ACC112 (cell line): ENCODE results near the gene SCNN1A.
A peak's percentile ranks its signal among the peaks of the same experiment; 100 is the strongest.

Experiments
- H2AFZ ChIP-seq: fragments of 200-600 bp; sonication (generic); one replicate; pipeline ENCODE4 v1.6.0; 2017; ENCODE audit warnings: antibody characterized with exemption, low read length; ENCODE audit not compliant: unreplicated experiment
- H3K27ac ChIP-seq: fragments of 200-600 bp; sonication (generic); 2 replicates; pipeline ENCODE4 v1.5.1; 2014; ENCODE audit warnings: low read depth, mild to moderate bottlenecking, antibody characterized with exemption, low read length, moderate library complexity
- H3K27me3 ChIP-seq: fragments of 200-600 bp; sonication (generic); 2 replicates; pipeline ENCODE4 v1.6.1; 2014; ENCODE audit warnings: mild to moderate bottlenecking, antibody characterized with exemption, low read length, moderate library complexity, mixed read lengths; ENCODE audit not compliant: insufficient read depth
- H3K36me3 ChIP-seq: fragments of 200-600 bp; sonication (generic); 2 replicates; pipeline ENCODE4 v1.6.1; 2016; ENCODE audit warnings: mild to moderate bottlenecking, antibody characterized with exemption, low read length, moderate library complexity, mixed read lengths; ENCODE audit not compliant: insufficient read depth
- H3K4me1 ChIP-seq: fragments of 200-600 bp; sonication (generic); one replicate; pipeline ENCODE4 v1.6.1; 2016; ENCODE audit warnings: low read length, mixed read lengths; ENCODE audit not compliant: insufficient read depth, unreplicated experiment, control insufficient read depth
- H3K4me3 ChIP-seq: fragments of 200-600 bp; sonication (generic); 2 replicates; pipeline ENCODE4 v1.5.1; 2014; ENCODE audit warnings: mild to moderate bottlenecking, low read depth, low read length
- H3K79me2 ChIP-seq: fragments of 200-600 bp; sonication (generic); one replicate; pipeline ENCODE4 v1.6.0; 2016; ENCODE audit warnings: low read length; ENCODE audit not compliant: control insufficient read depth, unreplicated experiment, insufficient read depth

The SCNN1A gene

DNA sequence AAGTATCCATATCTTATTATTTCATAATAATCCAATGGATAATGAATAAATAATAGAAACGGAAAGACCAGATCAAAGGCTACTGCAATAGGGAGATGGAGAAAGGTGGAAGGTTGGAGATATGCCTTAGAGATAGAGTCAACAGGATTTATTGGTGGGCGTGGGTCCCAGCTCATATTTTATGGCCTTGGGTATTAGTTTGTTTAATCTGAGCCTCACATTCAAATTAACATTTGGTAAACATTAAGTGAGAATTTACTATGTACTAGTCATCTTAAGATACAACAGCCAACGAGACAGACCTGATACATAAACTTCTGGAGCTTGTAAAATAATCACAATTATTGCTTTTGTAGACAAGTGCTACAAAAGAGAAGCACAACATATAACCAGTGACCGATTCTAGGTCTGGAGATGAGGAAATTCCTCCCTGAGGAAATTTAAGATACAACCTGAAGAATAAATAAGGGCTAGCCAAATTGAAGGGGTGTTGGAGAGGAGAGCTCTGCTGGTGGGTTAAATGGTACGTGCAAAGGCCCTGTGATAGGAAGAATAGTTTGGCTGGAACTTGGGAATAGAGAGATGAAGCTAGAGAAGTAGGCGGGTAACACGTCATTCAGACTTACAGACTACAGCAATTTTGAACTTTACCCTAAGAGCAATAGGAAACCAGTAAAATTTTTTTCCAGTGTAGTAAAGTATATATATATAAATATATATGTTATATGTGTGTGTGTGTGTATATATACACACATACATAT is 24.7 kb upstream of the SCNN1A start:
- Histone ChIP-seq H3K36me3 (no peaks in the 10 kb centered on the region; the same call in 1 of the 2 replicates), H3K27ac (no peak overlapping the region)

DNA sequence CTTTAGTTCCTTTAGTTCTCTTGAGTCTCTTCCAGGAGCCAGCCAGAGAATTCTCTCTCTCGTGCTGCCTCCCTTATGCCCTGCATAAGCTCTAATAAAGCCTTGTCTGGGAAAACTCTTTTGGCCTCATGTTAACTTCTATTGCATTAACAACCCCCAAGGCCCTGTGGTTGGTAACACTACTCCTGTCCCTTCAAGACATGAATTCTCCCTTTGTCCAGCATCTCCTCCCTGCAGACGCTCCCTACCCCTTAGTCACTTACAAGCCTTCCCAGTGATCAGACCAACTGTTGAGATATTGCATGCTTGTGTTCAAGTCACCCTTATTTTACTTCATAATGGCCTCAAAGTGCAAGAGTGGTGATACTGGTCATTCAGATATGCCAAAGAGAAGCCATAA is 20.7 kb upstream of the SCNN1A start:
- H3K36me3 ChIP-seq: peaks cover 14% of the 10 kb centered on the region
- no peak overlapping the region for H2AFZ ChIP-seq
- no peak overlapping the region for H3K27ac ChIP-seq
- no peaks in the 10 kb centered on the region for H3K4me1 ChIP-seq
- no peak overlapping the region for H3K4me3 ChIP-seq
- no peaks in the 10 kb centered on the region for H3K27me3 ChIP-seq
- no peaks in the 10 kb centered on the region for H3K79me2 ChIP-seq

More for the DNA sequence above, 24.7 kb upstream of the SCNN1A start:
- Histone ChIP-seq H3K79me2 (no peaks in the 10 kb centered on the region), H3K4me1 (no peaks in the 10 kb centered on the region), H3K4me3 (no peak overlapping the region), H2AFZ (no peak overlapping the region), H3K27me3 (no peaks in the 10 kb centered on the region)

DNA sequence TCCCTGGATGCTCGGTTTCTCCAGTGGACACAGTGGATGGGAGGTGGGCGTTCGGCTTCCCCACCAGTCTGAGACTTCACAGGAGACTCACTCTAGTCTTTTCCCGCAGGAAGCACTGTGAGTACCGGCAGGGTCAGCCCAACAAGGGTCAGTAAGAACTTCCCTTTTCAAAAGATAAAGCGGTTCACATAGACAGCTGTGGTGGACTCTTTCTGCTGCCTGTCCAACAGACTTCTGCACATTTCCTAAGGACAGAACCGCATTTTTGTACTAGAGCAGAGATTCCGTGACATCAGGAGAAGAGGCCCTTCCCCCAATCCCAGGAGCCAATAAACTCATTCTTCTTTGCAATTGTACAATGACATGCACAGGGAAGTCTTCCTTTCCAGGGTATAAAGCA is 19.0 kb upstream of the SCNN1A start:
- Histone ChIP-seq H2AFZ (no peak overlapping the region), H3K36me3 (peaks cover 19% of the 10 kb centered on the region), H3K27me3 (no peaks in the 10 kb centered on the region), H3K79me2 (no peaks in the 10 kb centered on the region), H3K4me1 (no peaks in the 10 kb centered on the region), H3K27ac (no peak overlapping the region), H3K4me3 (no peak overlapping the region)

DNA sequence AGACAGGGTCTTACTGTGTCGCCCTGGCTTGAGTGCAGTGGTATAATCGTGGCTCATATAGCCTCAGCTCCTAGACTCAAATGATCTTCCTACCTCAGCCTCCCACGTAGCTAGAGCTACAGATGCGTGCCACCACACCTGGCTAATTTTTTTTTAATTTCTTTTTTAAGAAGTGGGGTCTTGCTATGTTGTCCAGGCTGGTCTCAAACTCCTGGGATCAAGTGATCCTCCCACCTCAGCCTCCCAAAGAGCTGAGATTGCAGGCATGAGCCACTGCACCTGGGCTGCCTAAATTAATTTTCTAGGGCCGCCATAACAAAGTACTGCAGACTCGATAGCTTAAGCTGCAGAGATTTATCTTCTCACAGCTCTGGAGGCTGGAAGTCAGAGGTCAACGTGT is 17.7 kb upstream of the SCNN1A start:
- Histone ChIP-seq H3K79me2 (no peaks in the 10 kb centered on the region), H3K4me3 (no peak overlapping the region), H3K36me3 (peaks cover 19% of the 10 kb centered on the region), H3K27me3 (no peaks in the 10 kb centered on the region), H3K27ac (no peak overlapping the region), H2AFZ (no peak overlapping the region), H3K4me1 (no peaks in the 10 kb centered on the region)

DNA sequence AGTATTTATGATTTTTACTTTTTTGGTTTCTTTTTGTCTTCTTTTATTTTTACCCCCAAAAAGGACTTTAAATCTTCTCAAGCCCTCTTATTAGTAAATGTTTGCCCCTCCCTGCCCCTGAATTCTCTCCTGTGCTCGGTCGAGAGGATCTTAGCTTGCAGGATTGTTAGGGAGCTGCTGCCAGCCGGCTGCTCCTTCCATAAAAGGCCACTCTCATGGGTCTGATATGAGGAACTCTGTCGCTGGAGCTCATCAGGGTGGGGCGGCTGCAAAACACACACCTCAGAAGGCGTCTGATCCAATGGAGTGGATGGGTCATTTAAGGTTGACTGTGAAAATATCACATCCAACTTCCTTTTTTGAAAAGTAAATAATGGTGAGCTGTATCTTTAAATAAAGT is 17.1 kb upstream of the SCNN1A start:
- no peaks in the 10 kb centered on the region for H3K27me3 ChIP-seq
- peaks cover 6% of the 10 kb centered on the region for H3K79me2 ChIP-seq
- H3K4me1 ChIP-seq: no peaks in the 10 kb centered on the region
- H3K27ac ChIP-seq: no peak overlapping the region
- H2AFZ ChIP-seq: no peak overlapping the region
- peaks cover 19% of the 10 kb centered on the region for H3K36me3 ChIP-seq
- no peak overlapping the region for H3K4me3 ChIP-seq

DNA sequence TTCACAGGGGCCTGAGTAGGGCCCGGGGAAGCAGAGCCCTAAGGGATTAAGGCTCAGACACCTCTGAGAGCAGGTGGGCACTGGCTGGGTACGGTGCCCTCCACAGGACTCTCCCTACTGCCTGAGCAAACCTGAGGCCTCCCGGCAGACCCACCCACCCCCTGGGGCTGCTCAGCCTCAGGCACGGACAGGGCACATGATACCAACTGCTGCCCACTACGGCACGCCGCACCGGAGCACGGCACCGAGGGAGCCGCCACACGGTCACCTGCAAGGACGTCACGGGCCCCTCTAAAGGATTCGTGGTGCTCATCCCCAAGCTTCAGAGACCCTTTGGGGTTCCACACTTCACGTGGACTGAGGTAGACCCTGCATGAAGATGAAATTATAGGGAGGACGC is 15.7 kb upstream of the SCNN1A start:
- Histone ChIP-seq H3K4me1 (peaks cover 11% of the 10 kb centered on the region), H3K27ac (no peak overlapping the region), H3K79me2 (peaks cover 20% of the 10 kb centered on the region), H2AFZ (no peak overlapping the region), H3K36me3 (peaks cover 29% of the 10 kb centered on the region), H3K27me3 (no peaks in the 10 kb centered on the region), H3K4me3 (no peak overlapping the region)

DNA sequence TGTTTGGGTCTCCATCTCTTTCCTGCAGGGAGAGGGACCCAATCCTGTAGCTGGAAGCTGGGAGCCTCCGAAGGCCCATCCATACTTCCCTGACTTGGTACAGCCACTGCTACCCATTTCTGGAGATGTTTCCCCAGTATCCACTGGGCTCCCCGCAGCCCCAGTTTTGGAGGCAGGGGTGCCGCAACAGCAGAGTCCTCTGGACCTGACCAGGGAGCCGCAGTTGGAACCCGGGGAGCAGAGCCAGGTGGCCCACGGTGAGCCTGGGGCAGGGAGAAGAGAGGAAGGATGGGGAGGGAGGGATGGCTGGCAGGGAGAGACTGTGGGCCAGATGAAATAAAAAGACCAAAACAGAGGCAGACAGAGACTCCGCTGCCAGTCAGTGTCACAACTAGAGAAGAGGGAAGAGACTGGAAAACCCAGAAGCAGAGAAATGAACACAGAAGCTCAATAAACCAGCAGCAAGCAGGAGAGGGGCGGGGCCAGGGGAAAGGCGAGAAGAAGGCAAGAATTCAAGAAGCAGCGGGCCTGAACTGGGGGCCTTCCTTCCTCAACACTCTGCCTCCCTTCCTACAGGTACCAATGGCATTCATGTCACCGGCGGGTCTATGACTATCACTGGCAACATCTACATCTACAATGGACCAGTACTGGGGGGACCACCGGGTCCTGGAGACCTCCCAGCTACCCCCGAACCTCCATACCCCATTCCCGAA is 14.9 kb upstream of the SCNN1A start:
- Histone ChIP-seq H3K27ac (no peak overlapping the region), H3K36me3 (peaks cover 30% of the 10 kb centered on the region), H3K27me3 (no peaks in the 10 kb centered on the region), H2AFZ (no peak overlapping the region), H3K79me2 (peaks cover 25% of the 10 kb centered on the region), H3K4me1 (peaks cover 14% of the 10 kb centered on the region), H3K4me3 (no peak overlapping the region)

DNA sequence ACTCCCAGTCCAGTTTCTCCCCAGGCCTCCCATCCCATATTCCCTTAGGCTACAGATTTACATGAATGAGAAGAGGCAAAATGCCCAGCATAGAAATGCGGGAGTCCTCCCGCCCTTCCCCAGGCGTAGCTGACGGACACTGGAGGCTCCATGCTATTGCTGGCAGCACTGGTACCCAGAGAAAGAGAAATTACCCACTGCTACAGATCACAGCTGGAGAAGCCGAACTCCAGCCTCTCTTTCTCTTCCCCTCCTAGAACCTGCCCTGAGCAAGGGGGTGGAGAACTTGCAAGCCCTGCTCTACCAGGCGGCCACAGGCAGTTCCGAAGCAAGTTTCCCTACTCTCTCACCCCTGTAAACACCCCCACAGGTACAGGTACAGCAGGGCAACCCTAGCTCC is 12.2 kb upstream of the SCNN1A start:
- no peaks in the 10 kb centered on the region for H3K27me3 ChIP-seq
- H3K4me1 ChIP-seq: peaks cover 25% of the 10 kb centered on the region
- H3K27ac ChIP-seq: no peak overlapping the region
- H3K36me3 ChIP-seq: peaks cover 28% of the 10 kb centered on the region
- peaks cover 45% of the 10 kb centered on the region for H3K79me2 ChIP-seq
- H3K4me3 ChIP-seq: no peak overlapping the region
- H2AFZ ChIP-seq: no peak overlapping the region

DNA sequence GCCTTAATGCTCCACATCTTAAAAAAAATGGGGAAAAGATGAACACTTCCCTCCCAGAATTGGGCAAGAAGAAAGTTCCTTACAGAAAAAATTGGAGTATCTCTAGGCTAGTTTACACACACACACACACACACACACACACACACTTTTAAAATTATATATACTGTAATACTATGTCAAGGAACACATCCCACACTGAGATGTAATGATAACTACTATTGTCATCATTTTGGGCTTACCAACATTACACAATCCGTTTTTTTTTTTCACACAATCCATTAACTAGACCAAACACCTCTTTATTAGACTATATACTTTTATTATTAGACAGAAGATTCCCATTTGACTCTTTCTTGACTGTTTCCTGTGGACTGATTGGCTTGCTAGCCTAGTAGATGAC is 11.1 kb upstream of the SCNN1A start:
- Histone ChIP-seq H3K79me2 (peaks cover 45% of the 10 kb centered on the region), H3K4me1 (peaks cover 25% of the 10 kb centered on the region), H3K36me3 (peaks cover 19% of the 10 kb centered on the region), H3K27me3 (no peaks in the 10 kb centered on the region), H2AFZ (no peak overlapping the region), H3K4me3 (peak overlapping the region; percentile 49), H3K27ac (peak overlapping the region; percentile 7; the same call in 1 of the 2 replicates)

DNA sequence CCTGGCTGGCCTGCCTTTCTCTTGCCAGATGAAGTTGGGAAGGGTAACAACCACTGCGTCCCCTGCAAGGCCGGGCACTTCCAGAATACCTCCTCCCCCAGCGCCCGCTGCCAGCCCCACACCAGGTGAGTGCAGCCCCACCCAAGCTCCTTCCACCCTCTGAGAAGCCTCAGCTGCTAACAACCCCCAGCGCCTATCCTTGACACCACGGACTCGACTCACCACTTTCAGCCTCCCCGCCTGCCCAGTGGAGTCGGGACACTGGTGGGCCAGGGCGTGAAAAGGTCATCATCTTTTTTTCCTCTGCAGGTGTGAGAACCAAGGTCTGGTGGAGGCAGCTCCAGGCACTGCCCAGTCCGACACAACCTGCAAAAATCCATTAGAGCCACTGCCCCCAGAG is 10.7 kb upstream of the SCNN1A start:
- no peaks in the 10 kb centered on the region for H3K27me3 ChIP-seq
- peak overlapping the region; percentile 7; the same call in 1 of the 2 replicates for H3K27ac ChIP-seq
- peaks cover 16% of the 10 kb centered on the region for H3K36me3 ChIP-seq
- peaks cover 45% of the 10 kb centered on the region for H3K79me2 ChIP-seq
- peak overlapping the region; percentile 49 for H3K4me3 ChIP-seq
- H2AFZ ChIP-seq: no peak overlapping the region
- H3K4me1 ChIP-seq: peaks cover 25% of the 10 kb centered on the region
